HUES64 (cell line): ENCODE data around the gene CHST9.
"Not testable (repeated sequence)": the region's sequence is repeated elsewhere in the genome, so short reads cannot be mapped to it uniquely, and the experiment has no call there.

Experiments
- H3K27ac ChIP-seq: 2 replicates; pipeline ENCODE4 v1.7.0; 2013; ENCODE audit warnings: low read depth, low read length, inconsistent platforms
- H3K27me3 ChIP-seq: 2 replicates; pipeline ENCODE4 v1.6.1; 2013; ENCODE audit warnings: mild to moderate bottlenecking, low read length; ENCODE audit not compliant: insufficient read depth
- H3K36me3 ChIP-seq: 2 replicates; pipeline ENCODE4 v1.6.1; 2013; ENCODE audit warnings: mild to moderate bottlenecking, low read length; ENCODE audit not compliant: insufficient read depth
- H3K4me1 ChIP-seq: 2 replicates; pipeline ENCODE4 v1.6.1; 2013; ENCODE audit warnings: mild to moderate bottlenecking, low read length, moderate library complexity; ENCODE audit not compliant: insufficient read depth
- H3K4me3 ChIP-seq: 2 replicates; pipeline ENCODE4 v1.5.1; 2013; ENCODE audit warnings: mild to moderate bottlenecking, low read length, moderate library complexity
- H3K9ac ChIP-seq: 2 replicates; pipeline ENCODE4 v1.6.1; 2013; ENCODE audit warnings: mild to moderate bottlenecking, low read depth, low read length
- H3K9me3 ChIP-seq: 2 replicates; pipeline ENCODE4 v1.6.1; 2013; ENCODE audit warnings: low read depth, low read length; ENCODE audit not compliant: insufficient read depth
- WGBS: fragments of 150-250, 120-280 bp; methylation state at CpG from one replicate; pipeline ENCODE4 v1.1.7; 2013; ENCODE audit warnings: missing lambda C conversion rate; 5-methylcytosine and 5-hydroxymethylcytosine counted together

CHST9 gene

DNA sequence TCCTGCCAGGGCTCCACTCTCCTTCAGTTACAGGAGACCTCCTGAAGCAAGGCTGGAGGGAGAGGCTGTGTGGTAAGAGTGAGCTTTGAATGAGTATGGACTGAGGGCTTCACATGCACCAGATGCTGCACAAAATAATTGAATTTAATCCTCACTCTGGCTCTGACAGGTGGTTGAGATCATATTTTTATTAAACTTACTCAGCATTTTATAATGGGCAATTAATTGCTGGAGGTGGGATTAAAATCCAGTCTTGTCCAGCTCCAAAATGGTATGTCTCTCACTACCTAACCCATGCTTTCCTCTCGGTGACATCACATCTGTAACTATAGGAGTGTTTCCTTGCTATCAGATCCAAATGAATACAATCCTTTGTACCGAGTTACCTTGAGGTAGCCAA is 253.4 kb downstream of the CHST9 start:
- peaks cover 11% of the 10 kb centered on the region for H3K4me1 ChIP-seq
- no peak overlapping the region for H3K27ac ChIP-seq
- 95% methylated on average over 2 of the region's 2 CpGs for WGBS
- no peaks in the 10 kb centered on the region for H3K9me3 ChIP-seq
- no peak overlapping the region for H3K9ac ChIP-seq
- H3K36me3 ChIP-seq = no peaks in the 10 kb centered on the region
- no peaks in the 10 kb centered on the region for H3K27me3 ChIP-seq
- H3K4me3 ChIP-seq = no peak overlapping the region

DNA sequence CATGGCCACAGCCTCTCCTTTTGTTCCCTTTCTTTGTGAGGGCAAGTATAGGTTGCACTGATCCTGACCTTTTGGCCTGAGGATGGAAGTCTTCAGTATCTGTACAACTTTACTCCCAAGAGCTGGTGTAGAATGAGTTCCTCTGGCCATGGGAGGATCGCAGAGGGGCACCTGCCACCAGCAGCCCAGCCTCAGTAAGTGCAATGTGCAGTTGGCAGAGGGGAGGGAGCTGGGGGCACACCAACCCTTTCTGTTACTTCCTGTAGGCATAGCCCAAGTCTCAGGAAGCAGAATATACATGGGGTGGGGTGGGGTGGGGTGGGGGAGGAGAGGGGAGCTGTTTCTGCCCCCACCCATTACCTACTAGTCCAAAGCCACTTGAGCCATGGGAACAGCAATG is 254.5 kb downstream of the CHST9 start:
- Histone ChIP-seq H3K9ac (no peak overlapping the region), H3K36me3 (no peaks in the 10 kb centered on the region), H3K4me3 (no peak overlapping the region), H3K27me3 (no peaks in the 10 kb centered on the region), H3K9me3 (no peaks in the 10 kb centered on the region), H3K27ac (no peak overlapping the region), H3K4me1 (peaks cover 11% of the 10 kb centered on the region)
- WGBS = 0% methylated on average over 1 of the region's 1 CpG

GRCh38 chr18:26928670-26929313 is 256.3 kb downstream of the CHST9 start:
- Histone ChIP-seq H3K4me3 (no peak overlapping the region), H3K27ac (no peak overlapping the region), H3K9me3 (no peaks in the 10 kb centered on the region), H3K36me3 (no peaks in the 10 kb centered on the region), H3K4me1 (peaks cover 11% of the 10 kb centered on the region), H3K9ac (no peak overlapping the region), H3K27me3 (no peaks in the 10 kb centered on the region)
- WGBS = 95% methylated on average over 3 of the region's 3 CpGs

- peaks cover 11% of the 10 kb centered on the region for H3K4me1 ChIP-seq
- not testable (repeated sequence) for H3K27ac ChIP-seq, H3K9ac ChIP-seq, H3K9me3 ChIP-seq, H3K36me3 ChIP-seq, H3K4me3 ChIP-seq, H3K27me3 ChIP-seq
- 57% methylated on average over 1 of the region's 8 CpGs for WGBS
These were observed 257.3 kb downstream of the CHST9 start for GRCh38 chr18:26927822-26928221.

DNA sequence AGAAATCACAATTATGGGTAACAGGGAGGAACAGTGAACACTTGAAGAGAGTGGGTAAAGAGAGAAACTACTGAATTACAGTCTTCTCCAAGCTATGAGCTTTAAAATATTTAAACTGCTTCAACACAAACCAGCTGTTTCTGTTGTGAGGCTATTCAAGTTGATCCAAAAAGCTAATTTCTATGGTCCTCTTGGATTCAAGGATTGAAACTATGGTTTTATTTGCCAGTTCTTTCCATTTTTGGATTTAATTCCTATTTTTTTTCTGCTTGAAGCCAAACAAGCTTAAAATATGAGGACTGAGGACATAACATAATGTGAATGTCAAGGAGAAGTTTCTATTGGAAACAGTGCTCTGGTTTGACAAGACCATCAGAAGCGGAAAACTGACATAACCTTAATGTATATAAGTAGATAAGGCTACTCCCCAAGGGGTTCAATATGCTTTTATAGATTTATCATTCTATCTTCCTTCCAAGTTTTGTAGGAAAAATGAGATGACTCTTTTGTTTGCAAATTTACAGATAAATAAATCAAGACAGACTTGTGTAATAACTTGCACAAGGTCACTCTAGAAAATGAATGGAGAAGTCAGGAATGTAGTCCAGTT is 258.9 kb downstream of the CHST9 start:
- no peak overlapping the region for H3K9ac ChIP-seq
- no peaks in the 10 kb centered on the region for H3K36me3 ChIP-seq
- H3K4me1 ChIP-seq = peaks cover 11% of the 10 kb centered on the region
- H3K27ac ChIP-seq = no peak overlapping the region
- H3K9me3 ChIP-seq = no peaks in the 10 kb centered on the region; the same call in 1 of the 2 replicates
- no peaks in the 10 kb centered on the region for H3K27me3 ChIP-seq
- WGBS = no CpG with 5 or more reads among the region's 1 CpG
- no peak overlapping the region for H3K4me3 ChIP-seq

- H3K27me3 ChIP-seq = no peaks in the 10 kb centered on the region
- no peaks in the 10 kb centered on the region for H3K36me3 ChIP-seq
- no peak overlapping the region for H3K4me3 ChIP-seq
- WGBS = 90% methylated on average over 2 of the region's 3 CpGs
- no peak overlapping the region for H3K27ac ChIP-seq
- peaks cover 11% of the 10 kb centered on the region for H3K4me1 ChIP-seq
- no peaks in the 10 kb centered on the region; the same call in 1 of the 2 replicates for H3K9me3 ChIP-seq
- H3K9ac ChIP-seq = no peak overlapping the region
These were observed 259.8 kb downstream of the CHST9 start for GRCh38 chr18:26925313-26925712.

GRCh38 chr18:26922313-26922712 is 262.8 kb downstream of the CHST9 start:
- H3K4me1 ChIP-seq = no peaks in the 10 kb centered on the region
- no peaks in the 10 kb centered on the region; the same call in 1 of the 2 replicates for H3K9me3 ChIP-seq
- H3K36me3 ChIP-seq = no peaks in the 10 kb centered on the region
- no peak overlapping the region for H3K9ac ChIP-seq
- no peak overlapping the region for H3K27ac ChIP-seq
- H3K27me3 ChIP-seq = no peaks in the 10 kb centered on the region
- H3K4me3 ChIP-seq = no peak overlapping the region

DNA sequence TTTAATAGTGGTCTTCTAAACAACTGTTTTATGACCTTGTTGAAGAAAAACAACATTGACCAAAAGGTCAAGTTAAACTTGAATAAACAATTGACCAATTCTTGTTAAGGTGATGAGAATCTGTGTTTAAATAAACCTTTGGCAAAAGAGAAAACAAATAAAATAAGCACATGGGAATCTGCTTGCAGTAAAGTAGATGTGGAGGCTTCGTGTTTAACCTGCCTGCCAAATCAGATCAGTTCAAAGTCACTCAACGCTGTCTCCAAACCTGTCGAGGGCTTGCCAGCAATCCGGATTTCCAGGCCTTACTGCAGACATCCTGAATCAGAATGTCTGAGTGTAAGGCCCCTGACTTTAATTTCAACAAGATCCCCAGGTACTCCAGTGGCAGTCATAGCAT is 264.5 kb downstream of the CHST9 start:
- Histone ChIP-seq H3K9ac (no peak overlapping the region), H3K27ac (no peak overlapping the region), H3K36me3 (no peaks in the 10 kb centered on the region), H3K9me3 (no peaks in the 10 kb centered on the region; the same call in 1 of the 2 replicates), H3K27me3 (no peaks in the 10 kb centered on the region), H3K4me3 (no peak overlapping the region), H3K4me1 (no peaks in the 10 kb centered on the region)
- 80% methylated on average over 4 of the region's 4 CpGs for WGBS

DNA sequence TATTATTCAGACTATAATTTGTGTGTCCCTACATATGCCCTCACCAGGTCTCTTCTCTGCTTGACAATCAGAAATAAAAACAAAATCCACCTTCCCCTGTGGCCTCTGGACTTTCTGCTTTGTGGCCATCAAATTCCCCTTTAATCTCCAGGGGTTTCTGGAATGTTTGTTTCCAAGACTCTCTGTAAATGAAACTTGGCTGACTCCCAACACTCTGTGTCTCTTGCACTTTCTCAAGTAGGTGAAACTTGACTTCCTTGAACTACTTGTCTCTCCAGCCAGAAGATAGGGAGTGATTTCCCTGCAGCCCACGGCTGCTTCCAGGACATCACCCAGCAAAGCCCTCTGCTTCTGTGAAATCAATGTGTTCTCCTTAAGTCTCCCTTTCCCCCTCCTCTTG is 265.5 kb downstream of the CHST9 start:
- Histone ChIP-seq H3K27ac (no peak overlapping the region), H3K36me3 (no peaks in the 10 kb centered on the region), H3K9me3 (no peaks in the 10 kb centered on the region; the same call in 1 of the 2 replicates), H3K4me3 (no peak overlapping the region), H3K9ac (no peak overlapping the region), H3K4me1 (no peaks in the 10 kb centered on the region), H3K27me3 (no peaks in the 10 kb centered on the region)
- 90% methylated on average over 1 of the region's 1 CpG for WGBS

- no peak overlapping the region for H3K4me3 ChIP-seq
- no peaks in the 10 kb centered on the region for H3K4me1 ChIP-seq
- no peaks in the 10 kb centered on the region; the same call in 1 of the 2 replicates for H3K9me3 ChIP-seq
- H3K27me3 ChIP-seq = no peaks in the 10 kb centered on the region
- H3K36me3 ChIP-seq = no peaks in the 10 kb centered on the region
- no peak overlapping the region for H3K27ac ChIP-seq
- H3K9ac ChIP-seq = no peak overlapping the region
- WGBS = 95% methylated on average over 2 of the region's 2 CpGs
These were observed 265.9 kb downstream of the CHST9 start for GRCh38 chr18:26919201-26919600.

GRCh38 chr18:26911840-26912239 is 273.3 kb downstream of the CHST9 start:
- no peaks in the 10 kb centered on the region for H3K27me3 ChIP-seq

More at GRCh38 chr18:26911840-26912239, 273.3 kb downstream of the CHST9 start:
- no peak overlapping the region for H3K4me3 ChIP-seq
- H3K9ac ChIP-seq = no peak overlapping the region
- peaks cover 8% of the 10 kb centered on the region; the same call in 1 of the 2 replicates for H3K4me1 ChIP-seq
- H3K27ac ChIP-seq = no peak overlapping the region
- WGBS = 86% methylated on average over 4 of the region's 4 CpGs
- H3K9me3 ChIP-seq = no peaks in the 10 kb centered on the region
- H3K36me3 ChIP-seq = no peaks in the 10 kb centered on the region
